Psoas muscle (tissue), 8 donors: ENCODE results near the gene ZNF100. TPM values are rescaled to one million over a fixed set of nuclear protein-coding genes. Genes with fewer than 3 reads are reported as not detected.
"Not testable (repeated sequence)": the region's sequence is repeated elsewhere in the genome, so short reads cannot be mapped to it uniquely, and the experiment has no call there.

Source experiments
- ATAC-seq, 4 donors: fragments of 200-7000 bp; cut with Tn5 transposase; one replicate each; pipeline ENCODE4 v1.9.1; 2020; ENCODE audit warnings: moderate library complexity in 3 of 4, mild to moderate bottlenecking in 2 of 4
- DNase-seq, 2 donors: peaks; one replicate each; pipeline ENCODE4 v3.0.0-alpha.2; 2020
- H3K27ac ChIP-seq: fragments of 200-600 bp; one replicate; pipeline ENCODE4 v1.8.0; 2022
- H3K27me3 ChIP-seq, 3 donors: fragments of 200-600 bp in 1 of 3; one replicate each; pipeline versions ENCODE4 v1.6.1 to v1.8.0; 2013 to 2022; ENCODE audit warnings: low read length in 2 of 3, mild to moderate bottlenecking in 2 of 3, moderate library complexity in 1 of 3; ENCODE audit not compliant: insufficient read depth in 3 of 3
- H3K36me3 ChIP-seq, 2 donors: fragments of 200-600 bp in 1 of 2; one replicate each; pipeline versions ENCODE4 v1.6.1 to v1.8.0; 2013 to 2022; ENCODE audit warnings: low read depth in 1 of 2, mild to moderate bottlenecking in 1 of 2, moderate library complexity in 1 of 2; ENCODE audit not compliant: insufficient read depth in 1 of 2
- H3K4me1 ChIP-seq: fragments of 200-600 bp; one replicate; pipeline ENCODE4 v1.8.0; 2022
- H3K4me3 ChIP-seq: fragments of 200-600 bp; one replicate; pipeline ENCODE4 v1.8.0; 2022; ENCODE audit warnings: mild to moderate bottlenecking
- H3K9me3 ChIP-seq: fragments of 200-600 bp; one replicate; pipeline ENCODE4 v1.8.0; 2022
- WGBS, 3 donors: extraction: QIAGEN DNeasy Blood & Tissue Kit; methylation state at CpG; one replicate each; pipeline versions ENCODE4 v1.1.6 to v1.1.7; 2013; 5-methylcytosine and 5-hydroxymethylcytosine counted together
- intact Hi-C, 2 donors: fragments of 100-400 bp; cut with DNase I; formaldehyde crosslinking; loops; one replicate each; pipeline versions ENCODE4 v1.11.0 to v1.14.2; 2022
- polyA plus RNA-seq, 3 donors: library from polyadenylated mRNA; stranded (reverse); fragments of 200-250 nt; gene quantifications; one replicate each; pipeline ENCODE4 v1.2.3, GENCODE V29; 2013
- total RNA-seq, 4 donors: library from RNA; stranded (reverse); fragmentation: NEBNext Ultra II Directional in 2 of 4; extraction: Animal tissue kit (Norgen Biotek cat#: 25700) in 2 of 4; gene quantifications; one replicate each; pipeline versions ENCODE4 v1.2.1 to v1.2.4, GENCODE V29; 2021 to 2023
- TF ChIP-seq, protein P1 (sequence below): fragments of 200-600 bp; IDR thresholded peaks from one replicate; pipeline ENCODE4 v1.8.0; 2022; ENCODE audit warnings: antibody characterized with exemption
- donor health status: healthy with polysubstance abuse.
- donor health status: DM: no; HTN: no; CAD: no; lungs with moderate emphysema.
- donor health status: Bipolar disorder and iron deficiency.
- donor health status: healthy.
- donor health status: DM: yes; HTN: yes; CAD: no.
- donor health status: DM: no; HTN: no; CAD: no.
- donor health status: DM: no; HTN: no; CAD: no.
- donor health status: DM: yes; HTN: yes; CAD: no.

The ZNF100 gene
- total and polyA plus RNA-seq, 7 donors, result 0.65 to 6.0 (median 3.9) TPM

DNA sequence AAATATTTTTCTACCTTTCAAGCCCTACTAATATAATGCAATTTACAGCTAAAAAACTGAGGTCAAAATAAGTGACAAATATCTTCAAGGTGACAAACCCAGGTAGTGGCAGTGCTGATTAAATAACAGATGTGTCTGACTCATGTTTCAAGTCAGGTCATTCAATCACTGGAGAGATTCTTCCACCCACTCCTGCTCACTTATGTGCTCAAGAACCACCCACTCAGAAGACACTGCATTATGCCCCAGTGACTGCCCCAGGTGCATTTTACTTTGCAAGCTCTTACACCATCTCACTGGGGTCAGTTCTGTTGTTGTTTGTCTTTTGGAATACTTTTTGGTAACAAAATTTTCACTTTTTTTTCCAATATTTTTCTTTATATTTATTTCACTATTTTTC is 2.2 kb downstream of the ZNF100 start:
- Histone ChIP-seq H3K9me3 (no peaks in the 10 kb centered on the region), H3K36me3 (peaks cover 0 to 53% of the 10 kb centered on the region in 2 donors), H3K4me1 (no peaks in the 10 kb centered on the region), H3K27ac (no peak overlapping the region), H3K4me3 (no peak overlapping the region), H3K27me3 (no peaks in the 10 kb centered on the region)
- intact Hi-C loops, result loop anchor here in 1 of 2 donors (10.0 kb wide), 1 partner anchor 260 kb away; the partner anchor contains the start of gene ZNF429
- ATAC-seq (no peak), DNase-seq (no peak)
- TF ChIP-seq, protein P1, sequence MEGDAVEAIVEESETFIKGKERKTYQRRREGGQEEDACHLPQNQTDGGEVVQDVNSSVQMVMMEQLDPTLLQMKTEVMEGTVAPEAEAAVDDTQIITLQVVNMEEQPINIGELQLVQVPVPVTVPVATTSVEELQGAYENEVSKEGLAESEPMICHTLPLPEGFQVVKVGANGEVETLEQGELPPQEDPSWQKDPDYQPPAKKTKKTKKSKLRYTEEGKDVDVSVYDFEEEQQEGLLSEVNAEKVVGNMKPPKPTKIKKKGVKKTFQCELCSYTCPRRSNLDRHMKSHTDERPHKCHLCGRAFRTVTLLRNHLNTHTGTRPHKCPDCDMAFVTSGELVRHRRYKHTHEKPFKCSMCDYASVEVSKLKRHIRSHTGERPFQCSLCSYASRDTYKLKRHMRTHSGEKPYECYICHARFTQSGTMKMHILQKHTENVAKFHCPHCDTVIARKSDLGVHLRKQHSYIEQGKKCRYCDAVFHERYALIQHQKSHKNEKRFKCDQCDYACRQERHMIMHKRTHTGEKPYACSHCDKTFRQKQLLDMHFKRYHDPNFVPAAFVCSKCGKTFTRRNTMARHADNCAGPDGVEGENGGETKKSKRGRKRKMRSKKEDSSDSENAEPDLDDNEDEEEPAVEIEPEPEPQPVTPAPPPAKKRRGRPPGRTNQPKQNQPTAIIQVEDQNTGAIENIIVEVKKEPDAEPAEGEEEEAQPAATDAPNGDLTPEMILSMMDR, result no peak

DNA sequence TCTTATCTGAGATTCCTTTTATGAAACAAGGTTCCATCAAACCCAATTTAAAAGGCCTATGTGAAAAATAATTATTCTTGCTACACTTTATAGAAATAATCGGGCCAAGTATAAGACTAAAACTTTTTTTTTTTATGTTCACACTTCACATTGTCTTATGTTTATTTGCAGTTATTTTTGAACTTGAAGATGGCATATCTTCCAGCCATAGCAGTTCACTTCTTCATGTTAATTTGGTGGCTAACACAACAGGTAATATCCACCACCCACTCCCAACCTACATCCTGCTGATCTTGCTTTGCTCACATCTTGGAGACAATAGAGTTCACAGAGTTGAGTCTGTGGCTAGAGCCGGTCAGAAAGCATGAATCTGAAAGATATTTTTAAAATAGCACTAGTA is 5.8 kb downstream of the ZNF100 start:
- 44 to 92% (median 59%) methylated on average over 2 of the region's 2 CpGs for WGBS, 3 donors
- H3K27me3 ChIP-seq, H3K4me3 ChIP-seq, H3K27ac ChIP-seq, DNase-seq, ATAC-seq, H3K9me3 ChIP-seq, H3K4me1 ChIP-seq: not testable (repeated sequence)
- peaks cover 0 to 85% of the 10 kb centered on the region in 2 donors for H3K36me3 ChIP-seq
- intact Hi-C loops, result loop anchor here in 1 of 2 donors (10.0 kb wide), 1 partner anchor 257 kb away; the partner anchor contains the start of gene ZNF429

GRCh38 chr19:21758296-21758695 is 9.1 kb downstream of the ZNF100 start:
- Histone ChIP-seq H3K4me1 (no peaks in the 10 kb centered on the region), H3K27ac (no peak overlapping the region), H3K9me3 (peaks cover 5% of the 10 kb centered on the region), H3K36me3 (peaks cover 0 to 67% of the 10 kb centered on the region in 2 donors), H3K27me3 (no peaks in the 10 kb centered on the region), H3K4me3 (no peak overlapping the region)
- 84 to 90% (median 88%) methylated on average over 3 of the region's 3 CpGs for WGBS, 3 donors
- no peak for DNase-seq
- TF ChIP-seq, protein P1, result no peak
- intact Hi-C loops, result no loop called here
- no peak for ATAC-seq

GRCh38 chr19:21755555-21755954 is 11.8 kb downstream of the ZNF100 start:
- intact Hi-C loops, ATAC-seq, H3K4me3 ChIP-seq, H3K27me3 ChIP-seq, H3K9me3 ChIP-seq, H3K4me1 ChIP-seq, DNase-seq, H3K27ac ChIP-seq: not testable (repeated sequence)
- peaks cover 0 to 57% of the 10 kb centered on the region in 2 donors for H3K36me3 ChIP-seq

- no peak for ATAC-seq
- Histone ChIP-seq H3K4me3 (no peak overlapping the region), H3K4me1 (peaks cover 6% of the 10 kb centered on the region), H3K27me3 (no peaks in the 10 kb centered on the region), H3K9me3 (peaks cover 5% of the 10 kb centered on the region), H3K36me3 (peaks cover 0 to 25% of the 10 kb centered on the region in 2 donors), H3K27ac (no peak overlapping the region)
- no peak for DNase-seq
- TF ChIP-seq, protein P1, result no peak
- intact Hi-C loops, result no loop called here
- WGBS, 3 donors, result 77 to 95% (median 92%) methylated on average over 3 of the region's 3 CpGs
Observed at GRCh38 chr19:21751384-21751783, 16.0 kb downstream of the ZNF100 start.

DNA sequence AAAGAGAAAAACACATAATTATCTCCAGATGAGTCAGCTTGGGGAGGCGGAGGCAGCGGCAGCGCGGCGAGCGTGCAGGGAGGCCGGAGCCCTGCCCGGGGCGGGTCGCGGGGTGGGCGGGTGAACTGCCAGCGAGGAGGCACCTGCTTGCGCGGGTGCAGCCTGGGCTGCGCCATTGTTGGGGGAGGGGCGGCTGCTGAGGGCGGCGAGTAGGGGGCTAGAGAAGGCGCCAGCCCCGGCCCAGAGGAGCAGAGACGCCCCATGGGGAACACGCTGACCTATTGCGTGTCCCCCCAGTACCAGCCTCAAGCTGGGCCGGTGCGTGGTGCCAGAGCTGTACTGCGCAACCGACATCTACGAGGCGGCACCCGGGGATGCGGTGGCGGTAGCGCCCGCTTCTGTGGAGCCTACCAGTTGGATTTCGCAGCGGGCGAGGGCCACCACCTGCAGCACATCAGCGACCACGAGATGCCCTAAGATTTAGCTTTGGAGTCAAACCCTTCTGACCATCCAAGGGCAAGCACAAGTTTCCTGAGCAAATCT is 16.7 kb downstream of the ZNF100 start:
- TF ChIP-seq, protein P1, result no peak
- peaks cover 0 to 25% of the 10 kb centered on the region in 2 donors for H3K36me3 ChIP-seq
- DNase-seq (peak in 1 of 2 donors; percentile 49), ATAC-seq (no peak)
- WGBS, 3 donors, result 95 to 99% (median 97%) methylated on average over 40 of the region's 40 CpGs
- no peaks in the 10 kb centered on the region for H3K27me3 ChIP-seq
- peaks cover 4% of the 10 kb centered on the region for H3K9me3 ChIP-seq
- no peak overlapping the region for H3K4me3 ChIP-seq
- intact Hi-C loops, result no loop called here
- peaks cover 6% of the 10 kb centered on the region for H3K4me1 ChIP-seq
- no peak overlapping the region for H3K27ac ChIP-seq
